ENCODE data around the gene STX4.

GRCh38 chr16:31000671-31001382, 32.5 kb upstream of the STX4 start:
- TF ChIP-seq CTCF (IDR thresholded peaks at IDR 0.05) (no peak), POLR2AphosphoS5 (IDR thresholded peaks at IDR 0.05; ENCODE audit: low read depth, low read length) (no peak), TCF7L2 (IDR thresholded peaks at IDR 0.05; ENCODE audit: low read depth, low read length) (no peak), SIN3A (IDR thresholded peaks at IDR 0.05; ENCODE audit: borderline replicate concordance, insufficient read depth, low read depth, low read length) (no peak), REST (IDR thresholded peaks at IDR 0.05; ENCODE audit: insufficient read depth in 1 of 2, low read depth in 2 of 2, low read length in 1 of 2) (no peak)

Measured in Panc1 (cell line).